Anterior cingulate cortex (tissue), 58 donors: ENCODE measurements around the gene NCR3LG1.

Experiments
- DNase-seq, 58 donors: peaks; one replicate each; lab custom pipeline; 2025; lab: John Stamatoyannopoulos, UW

The NCR3LG1 gene

GRCh38 chr11:17351510-17352176 lies at the start of gene NCR3LG1:
Gene NCR3LG1, plus strand, starts transcription at chr11:17351800. Its CDS starts 170 bp downstream, at chr11:17351970.
- DNase-seq: peak in 50 of 58 donors; percentile 10 to 83 (median 41)

GRCh38 chr11:17313349-17314231 lies 38.0 kb upstream of the NCR3LG1 start:
- DNase-seq: no peak

GRCh38 chr11:17314232-17314547 lies 37.4 kb upstream of the NCR3LG1 start:
- DNase-seq: no peak

- DNase-seq: no peak
These were observed 36.6 kb upstream of the NCR3LG1 start for GRCh38 chr11:17314904-17315426.

GRCh38 chr11:17328871-17329494 lies 22.6 kb upstream of the NCR3LG1 start:
- DNase-seq: no peak

- no peak for DNase-seq
These were observed 19.9 kb upstream of the NCR3LG1 start for GRCh38 chr11:17331669-17332068.

GRCh38 chr11:17333799-17334586 lies 17.6 kb upstream of the NCR3LG1 start:
- peak in 3 of 58 donors; percentile 10 to 46 (median 13) for DNase-seq

- no peak for DNase-seq
These were observed 8.3 kb upstream of the NCR3LG1 start for GRCh38 chr11:17343257-17343656.

- no peak for DNase-seq
These were observed 7.7 kb upstream of the NCR3LG1 start for GRCh38 chr11:17343907-17344306.

GRCh38 chr11:17347676-17348075 lies 3.9 kb upstream of the NCR3LG1 start:
- no peak for DNase-seq

GRCh38 chr11:17350455-17351171 lies 987 bp upstream of the NCR3LG1 start:
- no peak for DNase-seq

- DNase-seq: no peak
These were observed 459 bp upstream of the NCR3LG1 start for GRCh38 chr11:17351172-17351509.

GRCh38 chr11:17352950-17353820 lies 1.6 kb downstream of the NCR3LG1 start:
- peak in 56 of 58 donors; percentile 19 to 87 (median 64) for DNase-seq

- peak in 1 of 58 donors; percentile 61 for DNase-seq
These were observed 2.4 kb downstream of the NCR3LG1 start for GRCh38 chr11:17353821-17354600.

- peak in 26 of 58 donors; percentile 1 to 60 (median 20) for DNase-seq
These were observed 3.0 kb downstream of the NCR3LG1 start for GRCh38 chr11:17354601-17354991.

GRCh38 chr11:17366495-17366894 lies 14.9 kb downstream of the NCR3LG1 start:
- no peak for DNase-seq

GRCh38 chr11:17368551-17368950 lies 17.0 kb downstream of the NCR3LG1 start:
- DNase-seq: peak in 8 of 58 donors; percentile 8 to 49 (median 30)

- DNase-seq: no peak
These were observed 17.5 kb downstream of the NCR3LG1 start for GRCh38 chr11:17369094-17369493.
